Endothelial cell of umbilical vein (primary cell): Measurements from ENCODE around the gene LRRC3C.

Source experiments
- CTCF ChIP-seq, 2 donors: IDR thresholded peaks; 1 replicate in 1 of 2; 2 replicates in 1 of 2; pipeline ENCODE4 v1.5.1; 2011; ENCODE audit warnings: low read length in 2 of 2, mild to moderate bottlenecking in 2 of 2, moderate library complexity in 2 of 2, control low read depth in 1 of 2, inconsistent platforms in 1 of 2, low read depth in 1 of 2; ENCODE audit not compliant: insufficient read depth in 1 of 2; ENCODE audit errors: extremely low read depth in 1 of 2
- EZH2 ChIP-seq: IDR thresholded peaks from 2 replicates; pipeline ENCODE4 v1.6.1; 2012; ENCODE audit warnings: borderline replicate concordance, low read depth, mild to moderate bottlenecking, moderate library complexity, low read length, inconsistent platforms; ENCODE audit not compliant: severe bottlenecking
- FOS ChIP-seq: IDR thresholded peaks from 2 replicates; pipeline ENCODE4 v1.6.1; 2011; ENCODE audit warnings: mild to moderate bottlenecking, low read length, moderate library complexity, borderline replicate concordance; ENCODE audit not compliant: insufficient read depth
- GATA2 ChIP-seq: IDR thresholded peaks from 2 replicates; pipeline ENCODE4 v1.7.0; 2011; ENCODE audit warnings: low read depth, mild to moderate bottlenecking, moderate library complexity, mixed read lengths, low read length; ENCODE audit not compliant: insufficient read length, insufficient read depth
- JUN ChIP-seq: IDR thresholded peaks from 2 replicates; pipeline ENCODE4 v1.6.1; 2011; ENCODE audit warnings: borderline replicate concordance, low read depth; ENCODE audit not compliant: insufficient read length, insufficient read depth
- MAX ChIP-seq: IDR thresholded peaks from 2 replicates; pipeline ENCODE4 v1.6.1; 2011; ENCODE audit not compliant: insufficient read depth, insufficient read length
- MYC ChIP-seq: IDR thresholded peaks from one replicate; pipeline ENCODE4 v1.6.1; 2011; ENCODE audit warnings: mild to moderate bottlenecking, low read depth, low read length
- POLR2A ChIP-seq: IDR thresholded peaks from 2 replicates; pipeline ENCODE4 v1.6.1; 2012; ENCODE audit warnings: low read depth, mild to moderate bottlenecking, control low read depth, low read length
- POLR2AphosphoS5 ChIP-seq: IDR thresholded peaks from 2 replicates; pipeline ENCODE4 v1.6.1; 2012; ENCODE audit warnings: low read depth, mild to moderate bottlenecking, control low read depth, low read length, moderate library complexity; ENCODE audit not compliant: insufficient read depth

GRCh38 chr17:39949028-39949427 lies 21.5 kb downstream of the LRRC3C start:
- TF ChIP-seq CTCF (IDR thresholded peaks at IDR 0.05; ENCODE audit: extremely low read depth in 1 of 2, insufficient read depth in 1 of 2, low read depth in 1 of 2, low read length in 2 of 2) (no peak), POLR2A (no peak), POLR2AphosphoS5 (no peak), MAX (no peak), EZH2 (no peak), JUN (no peak), FOS (no peak), GATA2 (no peak), MYC (no peak)
